SH-SY5Y (cell line): Measurements from ENCODE around the gene ROR1.

Experiments used
- GATA2 ChIP-seq: IDR thresholded peaks from 2 replicates; pipeline ENCODE4 v1.6.1; 2011; ENCODE audit warnings: mild to moderate bottlenecking, low read depth, low read length
- GATA3 ChIP-seq: IDR thresholded peaks from 2 replicates; pipeline ENCODE4 v1.6.1; 2011; ENCODE audit warnings: low read depth, mild to moderate bottlenecking, low read length, moderate library complexity

Gene ROR1

GRCh38 chr1:63902844-63903589, 129.2 kb downstream of the ROR1 start:
- TF ChIP-seq GATA2 (no peak), GATA3 (no peak)

GRCh38 chr1:63903947-63904610, 130.3 kb downstream of the ROR1 start:
- no peak for TF ChIP-seq GATA3
- no peak for TF ChIP-seq GATA2

- TF ChIP-seq GATA3 (no peak), GATA2 (no peak)
Measured at GRCh38 chr1:63904826-63905225, 131.0 kb downstream of the ROR1 start.

GRCh38 chr1:63906047-63906704, 132.4 kb downstream of the ROR1 start:
- TF ChIP-seq GATA3 (peak; percentile 35; the same call in 1 of the 2 replicates), GATA2 (peak; percentile 74)

- TF ChIP-seq GATA3 (no peak), GATA2 (no peak)
Measured at GRCh38 chr1:63907051-63907450, 133.2 kb downstream of the ROR1 start.

GRCh38 chr1:63908016-63908415, 134.2 kb downstream of the ROR1 start:
- no peak for TF ChIP-seq GATA2

- TF ChIP-seq GATA2 (no peak), GATA3 (no peak)
Measured at GRCh38 chr1:63909526-63909925, 135.7 kb downstream of the ROR1 start.

GRCh38 chr1:63911049-63911448, 137.2 kb downstream of the ROR1 start:
- TF ChIP-seq GATA2 (no peak), GATA3 (no peak)

- TF ChIP-seq GATA2 (no peak), GATA3 (no peak)
Measured at GRCh38 chr1:63912643-63913042, 138.8 kb downstream of the ROR1 start.

- no peak for TF ChIP-seq GATA3
- no peak for TF ChIP-seq GATA2
Measured at GRCh38 chr1:63913533-63913932, 139.7 kb downstream of the ROR1 start.

GRCh38 chr1:63914241-63914640, 140.4 kb downstream of the ROR1 start:
- no peak for TF ChIP-seq GATA2
- no peak for TF ChIP-seq GATA3

GRCh38 chr1:63914706-63915105, 140.9 kb downstream of the ROR1 start:
- TF ChIP-seq GATA2: no peak
- TF ChIP-seq GATA3: no peak

- TF ChIP-seq GATA3: no peak
- no peak for TF ChIP-seq GATA2
Measured at GRCh38 chr1:63915121-63915520, 141.3 kb downstream of the ROR1 start.

GRCh38 chr1:63916485-63917360, 142.9 kb downstream of the ROR1 start:
- TF ChIP-seq GATA3 (no peak), GATA2 (no peak)
